ENCODE measurements around the gene BRCC3. TPM values are rescaled to one million over a fixed set of nuclear protein-coding genes. Genes with fewer than 3 reads are reported as not detected.

BRCC3 gene
- polyA plus RNA-seq, 1 donor (not counting 4 experiments of a cell fraction or from before 2014, with no cell fraction given), result 24.8 TPM

- Histone ChIP-seq H3K9ac (ENCODE audit: control insufficient read depth, extremely low read depth, insufficient read depth, low read length) (peak overlapping the region; percentile 77), H2AFZ (ENCODE audit: control insufficient read depth, low read length) (no peak overlapping the region), H3K9me1 (ENCODE audit: control insufficient read depth, extremely low read depth, insufficient read depth, low read length) (no peaks in the 10 kb centered on the region), H3K79me2 (ENCODE audit: control insufficient read depth, insufficient read depth, low read length) (peaks cover 28% of the 10 kb centered on the region), H3K4me2 (ENCODE audit: control insufficient read depth, extremely low read depth, insufficient read depth, low read depth, low read length) (peak overlapping the region; percentile 78), H3K27ac (ENCODE audit: control insufficient read depth, insufficient read depth, low read length) (peak overlapping the region; percentile 76), H3K27me3 (ENCODE audit: control insufficient read depth, extremely low read depth, insufficient read depth, low read length) (no peaks in the 10 kb centered on the region), H3K9me3 (ENCODE audit: control insufficient read depth, low read depth, low read length) (no peaks in the 10 kb centered on the region), H3K4me1 (ENCODE audit: control insufficient read depth, extremely low read depth, insufficient read depth, low read length) (peaks cover 7% of the 10 kb centered on the region), H3K36me3 (ENCODE audit: control insufficient read depth in 2 of 2, extremely low read depth in 1 of 2, insufficient read depth in 2 of 2, low read length in 2 of 2) (peaks cover 0 to 4% of the 10 kb centered on the region in 2 experiments), H4K20me1 (ENCODE audit: control insufficient read depth, extremely low read depth, insufficient read depth, low read length) (peaks cover 2% of the 10 kb centered on the region), H3K4me3 (ENCODE audit: control insufficient read depth in 2 of 3, extremely low read depth in 1 of 3, insufficient read depth in 2 of 3, low read depth in 1 of 3, low read length in 3 of 3) (peak overlapping the region in 2 of 3 experiments; percentile 71 to 78)
- DNase-seq (ENCODE audit: low read depth, low spot score) (no peak), FAIRE-seq (no peak)
- dilution Hi-C loops (cut with MboI; ENCODE audit: extremely low pct_ligation_motif_present, low sequenced_read_pairs), result no loop called here
- TF ChIP-seq EZH2 (IDR thresholded peaks at IDR 0.05; ENCODE audit: low read length), result no peak
- TF ChIP-seq, protein P1, sequence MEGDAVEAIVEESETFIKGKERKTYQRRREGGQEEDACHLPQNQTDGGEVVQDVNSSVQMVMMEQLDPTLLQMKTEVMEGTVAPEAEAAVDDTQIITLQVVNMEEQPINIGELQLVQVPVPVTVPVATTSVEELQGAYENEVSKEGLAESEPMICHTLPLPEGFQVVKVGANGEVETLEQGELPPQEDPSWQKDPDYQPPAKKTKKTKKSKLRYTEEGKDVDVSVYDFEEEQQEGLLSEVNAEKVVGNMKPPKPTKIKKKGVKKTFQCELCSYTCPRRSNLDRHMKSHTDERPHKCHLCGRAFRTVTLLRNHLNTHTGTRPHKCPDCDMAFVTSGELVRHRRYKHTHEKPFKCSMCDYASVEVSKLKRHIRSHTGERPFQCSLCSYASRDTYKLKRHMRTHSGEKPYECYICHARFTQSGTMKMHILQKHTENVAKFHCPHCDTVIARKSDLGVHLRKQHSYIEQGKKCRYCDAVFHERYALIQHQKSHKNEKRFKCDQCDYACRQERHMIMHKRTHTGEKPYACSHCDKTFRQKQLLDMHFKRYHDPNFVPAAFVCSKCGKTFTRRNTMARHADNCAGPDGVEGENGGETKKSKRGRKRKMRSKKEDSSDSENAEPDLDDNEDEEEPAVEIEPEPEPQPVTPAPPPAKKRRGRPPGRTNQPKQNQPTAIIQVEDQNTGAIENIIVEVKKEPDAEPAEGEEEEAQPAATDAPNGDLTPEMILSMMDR (optimal IDR thresholded peaks at IDR 0.05 in 1 of 3, IDR thresholded peaks at IDR 0.05 in 1 of 3, conservative IDR thresholded peaks at IDR 0.05 in 1 of 3; ENCODE audit: extremely low read depth in 1 of 3, insufficient read depth in 2 of 3, low read length in 3 of 3), result no peak
These were observed 1.9 kb upstream of the BRCC3 start for GRCh38 chrX:155069414-155069813.

DNA sequence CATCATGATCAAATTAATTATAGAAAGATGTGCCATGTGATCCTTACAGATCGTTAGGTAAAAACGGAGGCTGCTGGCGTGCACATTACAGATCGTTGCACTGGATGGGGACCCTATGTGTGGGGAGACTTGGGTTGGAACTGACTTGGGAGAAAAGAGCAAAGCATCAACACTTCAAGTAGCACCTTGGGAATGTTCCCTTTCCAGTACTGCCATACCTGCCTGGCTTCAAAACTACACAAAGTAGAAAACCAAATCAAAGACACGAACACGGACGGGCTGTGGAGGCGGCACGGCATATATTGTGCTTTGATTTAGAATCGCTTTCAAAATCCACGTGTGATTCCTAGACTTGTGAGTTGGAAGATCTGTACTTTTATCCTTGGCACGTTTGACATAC is 1.3 kb upstream of the BRCC3 start:
- no peak for DNase-seq (ENCODE audit: low read depth, low spot score)

More for the DNA sequence above, 1.3 kb upstream of the BRCC3 start:
- H3K4me1 ChIP-seq (ENCODE audit: control insufficient read depth, extremely low read depth, insufficient read depth, low read length), result peaks cover 5% of the 10 kb centered on the region
- no peaks in the 10 kb centered on the region for H3K9me3 ChIP-seq (ENCODE audit: control insufficient read depth, low read depth, low read length)
- peak overlapping the region; percentile 78 for H3K4me2 ChIP-seq (ENCODE audit: control insufficient read depth, extremely low read depth, insufficient read depth, low read depth, low read length)
- no peaks in the 10 kb centered on the region for H3K27me3 ChIP-seq (ENCODE audit: control insufficient read depth, extremely low read depth, insufficient read depth, low read length)
- peaks cover 28% of the 10 kb centered on the region for H3K79me2 ChIP-seq (ENCODE audit: control insufficient read depth, insufficient read depth, low read length)
- no peaks in the 10 kb centered on the region for H4K20me1 ChIP-seq (ENCODE audit: control insufficient read depth, extremely low read depth, insufficient read depth, low read length)
- peak overlapping the region; percentile 77 for H3K9ac ChIP-seq (ENCODE audit: control insufficient read depth, extremely low read depth, insufficient read depth, low read length)
- peak overlapping the region; percentile 50 to 78 (median 71) for H3K4me3 ChIP-seq (ENCODE audit: control insufficient read depth in 2 of 3, extremely low read depth in 1 of 3, insufficient read depth in 2 of 3, low read depth in 1 of 3, low read length in 3 of 3)
- H3K27ac ChIP-seq (ENCODE audit: control insufficient read depth, insufficient read depth, low read length), result peak overlapping the region; percentile 76
- dilution Hi-C loops (cut with MboI; ENCODE audit: extremely low pct_ligation_motif_present, low sequenced_read_pairs), result no loop called here
- H2AFZ ChIP-seq (ENCODE audit: control insufficient read depth, low read length), result peak overlapping the region; percentile 64
- no peak for FAIRE-seq
- TF ChIP-seq, protein P1 (optimal IDR thresholded peaks at IDR 0.05 in 1 of 3, IDR thresholded peaks at IDR 0.05 in 1 of 3, conservative IDR thresholded peaks at IDR 0.05 in 1 of 3; ENCODE audit: extremely low read depth in 1 of 3, insufficient read depth in 2 of 3, low read length in 3 of 3), result no peak
- no peak for TF ChIP-seq EZH2 (IDR thresholded peaks at IDR 0.05; ENCODE audit: low read length)
- H3K36me3 ChIP-seq (ENCODE audit: control insufficient read depth in 2 of 2, extremely low read depth in 1 of 2, insufficient read depth in 2 of 2, low read length in 2 of 2), result peaks cover 0 to 4% of the 10 kb centered on the region in 2 experiments
- H3K9me1 ChIP-seq (ENCODE audit: control insufficient read depth, extremely low read depth, insufficient read depth, low read length), result no peaks in the 10 kb centered on the region
